Small intestine (tissue), 7 donors: ENCODE results near the gene SERPINA6. TPM values are rescaled to one million over a fixed set of nuclear protein-coding genes. Genes with fewer than 3 reads are reported as not detected.
A peak's percentile ranks its signal among the peaks of the same experiment; 100 is the strongest.

Experiments
- DNase-seq, 2 donors: peaks; one replicate each; pipeline versions ENCODE4 v3.0.0 to v3.0.0-alpha.2; 2013
- FAIRE-seq: peaks from 2 replicates; lab custom pipeline; 2012; peaks lifted over from hg19 to GRCh38; lab: Jason Lieb, UNC
- H3K27ac ChIP-seq, 3 donors: one replicate each; pipeline ENCODE4 v1.5.1; 2013; ENCODE audit warnings: low read length in 2 of 3, mild to moderate bottlenecking in 2 of 3, control low read depth in 1 of 3, inconsistent platforms in 1 of 3, low read depth in 1 of 3, moderate library complexity in 1 of 3
- H3K27me3 ChIP-seq, 3 donors: one replicate each; pipeline ENCODE4 v1.6.1; 2013; ENCODE audit warnings: low read length in 3 of 3, inconsistent platforms in 1 of 3; ENCODE audit not compliant: control insufficient read depth in 3 of 3, insufficient read depth in 3 of 3
- H3K36me3 ChIP-seq, 3 donors: one replicate each; pipeline ENCODE4 v1.6.1; 2013; ENCODE audit warnings: low read length in 3 of 3, inconsistent platforms in 1 of 3, low read depth in 1 of 3, mild to moderate bottlenecking in 1 of 3, moderate library complexity in 1 of 3; ENCODE audit not compliant: control insufficient read depth in 3 of 3, insufficient read depth in 2 of 3
- H3K4me1 ChIP-seq, 3 donors: one replicate each; pipeline ENCODE4 v1.6.1; 2013; ENCODE audit warnings: low read length in 2 of 3, inconsistent platforms in 1 of 3, low read depth in 1 of 3, mild to moderate bottlenecking in 1 of 3, moderate library complexity in 1 of 3; ENCODE audit not compliant: control insufficient read depth in 3 of 3, insufficient read depth in 2 of 3
- H3K4me3 ChIP-seq, 3 donors: one replicate each; pipeline ENCODE4 v1.5.1; 2013; ENCODE audit warnings: low read length in 3 of 3, control low read depth in 1 of 3, inconsistent platforms in 1 of 3, low read depth in 1 of 3, mild to moderate bottlenecking in 1 of 3, moderate library complexity in 1 of 3
- H3K9me3 ChIP-seq, 2 donors: one replicate each; pipeline ENCODE4 v1.6.1; 2013; ENCODE audit warnings: low read depth in 1 of 2, low read length in 1 of 2; ENCODE audit not compliant: control insufficient read depth in 2 of 2, insufficient read depth in 1 of 2
- WGBS, 3 donors: extraction: QIAGEN DNeasy Blood & Tissue Kit; methylation state at CpG; one replicate each; pipeline ENCODE4 v1.1.7; 2013; 5-methylcytosine and 5-hydroxymethylcytosine counted together
- polyA plus RNA-seq, 4 donors: library from polyadenylated mRNA; stranded (reverse) in 3 of 4; unstranded in 1 of 4; fragments of 200-250 nt in 3 of 4; fragments of 120-200 nt in 1 of 4; gene quantifications; one replicate each; pipeline versions ENCODE4 v1.2.1 to v1.2.3, GENCODE V29; 2013
- donor health status: healthy with polysubstance abuse.
- donor health status: control.
- donor health status: control.
- donor health status: Bipolar disorder and iron deficiency.
- donor health status: healthy.

The SERPINA6 gene
- polyA plus RNA-seq, 4 donors: 0.07 to 4.4 TPM; not detected in 2

DNA sequence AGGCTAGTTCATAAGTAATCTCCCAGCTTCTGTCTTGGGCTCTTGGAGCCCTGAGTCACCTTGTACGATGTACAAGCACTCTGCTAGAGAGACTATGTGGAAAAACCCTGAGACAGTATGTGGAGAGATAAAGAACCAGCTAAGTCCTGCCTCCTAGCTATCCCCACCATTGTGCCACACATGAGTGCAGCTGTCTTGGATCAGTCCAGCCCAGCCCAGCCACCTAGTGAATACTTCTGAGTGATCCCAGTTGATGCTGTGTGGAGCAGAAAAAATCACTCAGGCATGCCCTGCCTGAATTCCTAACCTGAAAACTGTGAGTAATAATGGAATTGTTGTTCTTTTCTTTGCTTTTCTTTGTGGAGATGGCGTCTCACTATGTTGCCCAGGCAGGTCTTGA is 5.1 kb upstream of the SERPINA6 start:
- H3K4me3 ChIP-seq: no peak overlapping the region

DNA sequence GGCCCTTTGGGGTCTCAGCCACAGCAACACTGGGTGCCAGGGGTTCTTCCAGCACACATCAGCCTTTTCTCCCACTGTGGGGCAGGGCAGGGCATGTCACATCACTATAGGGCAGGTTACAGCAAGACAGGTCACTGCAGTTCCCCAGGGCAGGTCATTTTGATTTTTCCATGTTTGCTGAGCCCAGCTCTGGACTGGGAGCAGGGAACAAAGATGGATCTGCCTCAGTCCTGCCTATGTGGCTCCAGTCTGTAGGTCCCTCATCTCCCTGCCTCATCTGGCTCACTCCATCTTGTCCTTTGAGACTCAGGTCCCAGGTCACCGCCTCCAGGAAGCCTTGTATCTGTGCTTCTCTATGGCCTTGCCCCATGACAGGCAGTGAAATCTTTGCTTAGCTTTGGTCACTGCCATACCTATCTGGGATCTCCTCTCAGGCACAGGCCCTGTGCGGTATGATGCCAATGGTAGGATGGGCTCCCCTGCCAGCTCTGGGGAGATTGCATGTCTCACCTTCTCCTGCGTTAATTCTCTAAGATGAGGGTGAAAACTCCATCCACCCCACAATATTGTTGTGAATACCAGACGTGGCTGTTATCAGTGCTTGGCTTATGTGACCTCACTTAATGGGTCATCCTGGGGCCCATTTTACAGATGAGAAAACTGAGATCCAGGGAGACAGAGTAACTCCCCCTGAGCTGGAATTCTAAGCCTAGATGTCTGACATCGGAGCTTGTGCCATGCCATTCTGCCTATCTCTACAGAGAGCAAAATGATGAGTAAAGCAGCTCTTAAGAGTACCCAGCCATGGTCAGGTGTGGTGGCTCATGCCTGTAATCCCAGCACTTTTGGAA is 1.5 kb downstream of the SERPINA6 start:
- Histone ChIP-seq H3K27ac (no peak overlapping the region), H3K4me1 (peaks cover 0 to 6% (median 0%) of the 10 kb centered on the region in 3 donors), H3K27me3 (no peaks in the 10 kb centered on the region), H3K9me3 (no peaks in the 10 kb centered on the region), H3K4me3 (no peak overlapping the region), H3K36me3 (no peaks in the 10 kb centered on the region)
- 77 to 80% (median 79%) methylated on average over 5 of the region's 5 CpGs for WGBS, 3 donors
- no peak for DNase-seq
- FAIRE-seq: no peak

More for the DNA sequence above, 5.1 kb upstream of the SERPINA6 start:
- H3K27ac ChIP-seq: no peak overlapping the region
- H3K4me1 ChIP-seq: no peaks in the 10 kb centered on the region
- H3K36me3 ChIP-seq: no peaks in the 10 kb centered on the region
- no peak for DNase-seq
- no peaks in the 10 kb centered on the region for H3K27me3 ChIP-seq
- no peaks in the 10 kb centered on the region for H3K9me3 ChIP-seq
- no peak for FAIRE-seq
- WGBS, 3 donors: 87 to 90% (median 87%) methylated on average over 2 of the region's 2 CpGs

DNA sequence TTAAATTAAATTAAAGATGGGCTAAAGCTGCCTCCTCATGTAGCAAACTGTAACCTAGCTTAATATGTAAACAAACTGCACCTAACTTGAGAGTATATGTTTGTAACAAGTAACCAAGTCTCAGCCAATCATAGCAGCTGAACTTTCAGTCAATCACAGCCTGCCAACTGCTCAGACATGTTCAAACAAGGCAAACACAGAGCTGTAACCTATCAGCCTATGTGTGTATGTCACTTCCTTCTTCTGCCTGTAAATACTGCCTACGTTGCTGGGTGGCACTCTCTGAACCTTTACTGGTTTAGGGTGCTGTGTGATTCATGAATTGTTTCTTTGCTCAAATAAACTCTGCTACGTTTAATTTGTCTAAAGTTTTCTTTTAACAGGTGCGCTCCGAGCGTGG is 2.9 kb downstream of the SERPINA6 start:
- peak; percentile 55 to 63 for DNase-seq
- WGBS, 3 donors: 41 to 55% (median 50%) methylated on average over 5 of the region's 5 CpGs
- no peaks in the 10 kb centered on the region for H3K27me3 ChIP-seq
- no peaks in the 10 kb centered on the region for H3K9me3 ChIP-seq
- H3K4me3 ChIP-seq: no peak overlapping the region
- no peak for FAIRE-seq
- H3K27ac ChIP-seq: peak overlapping the region in 1 of 3 donors; percentile 26
- H3K36me3 ChIP-seq: no peaks in the 10 kb centered on the region
- H3K4me1 ChIP-seq: peaks cover 0 to 9% (median 0%) of the 10 kb centered on the region in 3 donors

DNA sequence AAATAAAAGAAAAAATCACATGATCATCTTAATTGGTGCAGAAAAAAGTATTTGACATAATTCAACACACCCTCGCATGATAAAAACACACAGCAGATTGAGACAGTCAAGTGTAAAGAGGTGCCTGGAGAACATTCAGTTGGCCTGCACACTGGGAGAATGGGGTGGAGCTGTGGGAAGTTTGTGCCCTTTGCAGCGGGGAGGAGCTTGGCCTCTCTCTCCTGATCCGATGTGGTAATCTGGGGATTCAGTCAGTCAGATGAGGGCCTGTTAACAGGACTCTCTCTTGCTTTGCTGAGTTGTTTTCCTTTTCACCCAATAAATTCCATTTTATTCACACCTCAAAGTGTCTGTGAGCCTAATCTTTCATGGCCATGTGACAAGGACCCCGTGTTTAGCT is 5.9 kb downstream of the SERPINA6 start:
- FAIRE-seq: no peak
- no peak overlapping the region for H3K4me3 ChIP-seq
- no peaks in the 10 kb centered on the region for H3K9me3 ChIP-seq
- H3K36me3 ChIP-seq: no peaks in the 10 kb centered on the region
- peak overlapping the region in 1 of 3 donors; percentile 41 for H3K27ac ChIP-seq
- DNase-seq: peak; percentile 80 to 83
- H3K4me1 ChIP-seq: peaks cover 0 to 10% (median 0%) of the 10 kb centered on the region in 3 donors
- 14 to 36% (median 22%) methylated on average over 4 of the region's 4 CpGs for WGBS, 3 donors
- no peaks in the 10 kb centered on the region for H3K27me3 ChIP-seq

DNA sequence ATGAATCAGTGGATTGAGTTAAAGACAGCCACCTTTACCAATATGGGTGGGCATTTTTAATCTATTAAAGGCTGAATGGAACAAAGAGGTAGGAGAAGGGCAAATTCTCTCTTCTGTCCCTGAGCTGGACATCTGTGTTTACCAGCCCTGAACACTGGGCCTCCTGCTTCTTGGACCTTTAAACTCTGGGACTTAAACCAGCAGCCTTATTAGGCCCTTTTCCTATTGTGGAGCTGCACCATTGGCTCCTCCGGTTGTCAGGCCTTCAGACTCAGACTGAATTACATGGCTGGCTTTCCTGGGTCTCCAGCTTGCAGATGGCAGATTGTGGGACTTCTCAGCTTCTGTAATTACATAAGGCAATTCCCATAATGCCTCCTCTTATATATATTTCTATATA is 6.4 kb downstream of the SERPINA6 start:
- Histone ChIP-seq H3K4me3 (no peak overlapping the region), H3K36me3 (no peaks in the 10 kb centered on the region), H3K4me1 (peaks cover 0 to 11% (median 0%) of the 10 kb centered on the region in 3 donors), H3K27me3 (no peaks in the 10 kb centered on the region), H3K9me3 (no peaks in the 10 kb centered on the region), H3K27ac (peak overlapping the region in 1 of 3 donors; percentile 58)
- WGBS, 3 donors: 22 to 58% (median 43%) methylated on average over 1 of the region's 1 CpG
- FAIRE-seq: no peak
- peak in 1 of 2 donors; percentile 55 for DNase-seq

DNA sequence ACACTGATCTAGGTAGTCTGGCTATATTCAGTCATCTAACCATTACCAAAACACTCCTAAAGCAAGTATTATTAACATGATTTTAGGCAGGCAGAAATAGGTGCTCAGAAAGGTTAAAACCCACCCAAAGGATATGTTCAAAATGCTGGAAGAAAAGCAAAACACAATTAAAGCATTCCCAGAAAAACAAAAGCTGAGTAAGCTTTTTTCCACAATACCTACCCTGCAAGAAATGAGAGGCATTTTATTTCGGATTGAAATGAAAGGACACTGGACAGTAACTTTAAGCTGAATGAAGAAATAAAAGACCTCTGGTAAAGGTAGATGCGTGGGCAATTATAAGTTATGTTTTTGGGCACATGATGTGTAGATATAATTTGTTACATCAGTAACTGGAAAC is 8.2 kb downstream of the SERPINA6 start:
- Histone ChIP-seq H3K4me3 (no peak overlapping the region), H3K27ac (no peak overlapping the region), H3K4me1 (peaks cover 0 to 8% (median 0%) of the 10 kb centered on the region in 3 donors), H3K9me3 (no peaks in the 10 kb centered on the region), H3K27me3 (no peaks in the 10 kb centered on the region), H3K36me3 (no peaks in the 10 kb centered on the region)
- DNase-seq: no peak
- no peak for FAIRE-seq
- WGBS, 3 donors: 88 to 98% (median 88%) methylated on average over 2 of the region's 2 CpGs

DNA sequence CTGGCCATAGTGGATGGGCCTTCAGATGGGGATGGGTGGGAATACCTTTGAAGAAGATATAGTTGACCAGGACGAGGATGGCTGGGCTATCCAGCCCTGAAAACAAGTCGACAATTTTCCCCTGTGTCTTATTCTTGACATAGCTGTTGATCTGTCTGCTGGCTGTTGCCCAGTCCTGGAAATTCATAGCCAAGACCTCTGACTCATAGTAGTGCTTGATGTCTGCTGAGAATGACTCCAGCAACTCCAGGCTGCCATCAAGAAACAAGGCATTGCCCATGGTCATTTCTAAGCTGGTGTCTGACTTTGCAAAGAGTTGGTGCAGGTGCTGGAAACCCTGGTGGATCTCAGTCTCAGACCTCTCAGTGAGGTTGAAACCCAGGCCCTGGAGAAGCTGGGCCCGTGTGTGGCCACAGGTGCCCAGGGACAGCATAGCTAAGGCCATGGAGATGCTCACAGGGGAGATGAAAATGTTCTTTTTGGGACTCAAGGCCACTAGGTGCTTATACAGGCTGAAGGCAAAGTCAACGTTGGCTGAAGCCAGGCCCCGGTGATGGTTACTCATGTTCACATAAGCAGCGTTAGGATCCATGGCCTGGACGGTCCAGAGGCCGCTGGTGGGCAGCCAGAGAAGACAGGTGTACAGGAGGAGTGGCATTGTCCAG is 9.0 kb downstream of the SERPINA6 start:
- Histone ChIP-seq H3K36me3 (no peaks in the 10 kb centered on the region), H3K4me3 (no peak overlapping the region), H3K27ac (no peak overlapping the region), H3K4me1 (peaks cover 0 to 8% (median 0%) of the 10 kb centered on the region in 3 donors), H3K9me3 (no peaks in the 10 kb centered on the region), H3K27me3 (no peaks in the 10 kb centered on the region)
- FAIRE-seq (no peak), DNase-seq (no peak)
- 82 to 94% (median 87%) methylated on average over 8 of the region's 8 CpGs for WGBS, 3 donors

DNA sequence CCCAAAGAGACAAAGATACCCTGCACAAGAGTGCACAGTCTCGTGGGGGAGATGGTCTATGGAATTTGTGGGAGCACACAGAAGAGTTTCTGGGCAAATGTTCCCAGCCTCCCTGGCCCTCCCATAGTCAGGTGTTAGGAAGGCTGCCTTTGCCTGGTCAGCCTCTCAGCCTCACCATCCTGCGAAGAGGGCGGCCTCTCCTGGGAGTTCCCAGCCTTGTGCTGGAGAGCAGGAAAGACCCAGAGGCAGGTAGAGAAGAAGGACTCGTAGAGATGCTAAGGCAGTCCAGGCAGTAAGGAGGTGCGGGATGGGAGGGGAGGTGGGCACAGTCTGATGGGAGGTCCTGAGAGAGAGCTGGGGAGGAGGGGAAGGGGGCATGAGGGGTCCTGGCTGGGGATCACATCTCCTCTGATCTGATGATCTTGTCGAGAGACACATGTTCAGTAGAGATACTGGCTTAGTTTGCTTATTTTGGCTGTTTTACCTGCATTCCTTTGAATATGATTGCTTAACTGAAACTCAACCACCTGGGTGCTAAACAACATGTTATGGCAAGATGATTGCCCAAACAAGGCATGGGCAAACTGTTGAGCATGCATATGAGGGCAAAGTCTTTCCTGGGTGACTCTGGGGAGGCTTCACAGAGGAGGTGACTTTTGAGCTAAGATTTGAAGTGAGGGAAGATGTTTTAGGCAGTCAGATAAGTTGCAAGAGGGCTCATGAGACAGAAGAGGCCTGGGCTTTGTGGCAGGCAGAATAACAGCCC is 10.5 kb downstream of the SERPINA6 start:
- H3K36me3 ChIP-seq: no peaks in the 10 kb centered on the region
- 72 to 79% (median 75%) methylated on average over 6 of the region's 6 CpGs for WGBS, 3 donors
- no peaks in the 10 kb centered on the region for H3K27me3 ChIP-seq
- peaks cover 0 to 9% of the 10 kb centered on the region in 2 donors for H3K9me3 ChIP-seq
- DNase-seq (no peak), FAIRE-seq (no peak)
- H3K27ac ChIP-seq: no peak overlapping the region
- H3K4me3 ChIP-seq: no peak overlapping the region
- H3K4me1 ChIP-seq: peaks cover 0 to 8% (median 0%) of the 10 kb centered on the region in 3 donors
